Right forelimb (tissue), 1 donor: ENCODE measurements around the gene GOLGA5.
"Not testable (repeated sequence)": the region's sequence is repeated elsewhere in the genome, so short reads cannot be mapped to it uniquely, and the experiment has no call there.

Source experiments
- DNase-seq: peaks from one replicate; pipeline ENCODE4 v3.0.0-alpha.2; 2018

Gene GOLGA5, protein sequence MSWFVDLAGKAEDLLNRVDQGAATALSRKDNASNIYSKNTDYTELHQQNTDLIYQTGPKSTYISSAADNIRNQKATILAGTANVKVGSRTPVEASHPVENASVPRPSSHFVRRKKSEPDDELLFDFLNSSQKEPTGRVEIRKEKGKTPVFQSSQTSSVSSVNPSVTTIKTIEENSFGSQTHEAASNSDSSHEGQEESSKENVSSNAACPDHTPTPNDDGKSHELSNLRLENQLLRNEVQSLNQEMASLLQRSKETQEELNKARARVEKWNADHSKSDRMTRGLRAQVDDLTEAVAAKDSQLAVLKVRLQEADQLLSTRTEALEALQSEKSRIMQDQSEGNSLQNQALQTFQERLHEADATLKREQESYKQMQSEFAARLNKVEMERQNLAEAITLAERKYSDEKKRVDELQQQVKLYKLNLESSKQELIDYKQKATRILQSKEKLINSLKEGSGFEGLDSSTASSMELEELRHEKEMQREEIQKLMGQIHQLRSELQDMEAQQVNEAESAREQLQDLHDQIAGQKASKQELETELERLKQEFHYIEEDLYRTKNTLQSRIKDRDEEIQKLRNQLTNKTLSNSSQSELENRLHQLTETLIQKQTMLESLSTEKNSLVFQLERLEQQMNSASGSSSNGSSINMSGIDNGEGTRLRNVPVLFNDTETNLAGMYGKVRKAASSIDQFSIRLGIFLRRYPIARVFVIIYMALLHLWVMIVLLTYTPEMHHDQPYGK

DNA sequence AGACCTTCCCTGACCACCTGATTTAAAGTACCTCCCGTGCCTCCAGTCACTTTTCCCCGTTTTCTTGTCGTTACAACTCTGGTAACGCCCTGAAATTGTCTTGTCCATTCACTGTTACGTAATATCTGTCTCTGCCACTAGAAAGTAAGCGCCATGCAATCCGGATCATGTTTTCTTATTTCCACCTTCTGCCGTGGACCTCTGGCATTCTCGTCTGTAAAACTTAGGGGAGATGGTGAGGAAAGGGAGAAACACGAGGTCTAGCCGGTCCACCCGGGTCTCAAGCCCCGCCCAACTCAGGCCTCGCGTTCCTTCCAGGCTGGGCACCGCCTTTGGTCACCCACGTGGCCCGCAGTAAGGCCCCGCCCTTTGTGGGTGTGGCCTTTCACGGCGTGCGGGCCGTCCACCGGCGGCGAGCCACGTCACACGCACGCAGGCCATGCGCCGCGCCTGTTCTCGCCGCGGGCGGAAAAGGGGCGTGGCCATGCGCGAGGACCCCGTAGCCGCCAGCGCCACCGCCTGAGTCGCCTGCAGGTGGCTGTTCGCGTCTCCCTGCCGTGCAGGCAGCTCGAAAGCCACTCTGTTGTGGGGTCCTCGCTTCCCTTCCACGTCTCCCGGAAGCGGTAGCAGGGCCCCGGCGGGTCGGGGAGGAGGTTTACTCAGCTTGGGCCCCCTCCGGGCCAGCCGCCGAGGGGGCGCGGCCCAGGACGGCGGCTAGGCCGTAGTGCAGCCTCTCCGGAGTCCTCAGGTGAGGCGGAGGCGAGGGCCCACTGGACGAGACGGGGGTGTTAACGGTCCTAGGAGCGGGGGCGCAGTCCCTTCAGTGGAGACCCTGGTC, at the start of gene GOLGA5:
GOLGA5 (plus strand) TSS at position 597 of the 838 bp plus-strand sequence. CDS start 3,133 bp downstream, outside the sequence.
- peak; percentile 100 for DNase-seq

DNA sequence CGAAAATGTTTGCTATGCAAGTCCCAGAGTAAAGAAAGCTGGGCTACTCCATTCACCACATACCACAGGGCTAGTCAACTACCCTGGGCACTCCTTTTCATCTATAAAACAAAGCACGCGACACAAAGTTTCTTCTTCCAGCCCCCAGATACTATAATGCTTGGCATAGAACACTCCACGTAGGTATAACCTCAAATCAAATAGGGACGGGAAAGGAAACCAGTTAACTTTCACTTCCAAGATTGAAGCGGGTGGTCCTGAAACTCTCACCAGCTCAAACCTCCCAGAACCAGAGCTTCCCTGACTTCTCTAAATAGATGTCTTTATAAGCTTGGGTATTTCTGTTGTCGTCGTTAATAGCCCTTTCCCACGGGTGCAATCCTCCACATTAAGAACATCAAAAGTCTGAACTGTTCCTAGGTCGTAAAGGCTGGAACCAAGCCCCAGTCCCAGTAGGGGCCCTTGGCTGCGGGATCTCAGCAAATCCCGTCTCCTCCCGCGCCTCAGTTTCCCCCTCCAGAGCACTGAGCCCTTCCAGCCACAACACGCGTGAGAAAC, 46.3 kb upstream of the GOLGA5 start:
- DNase-seq = no peak

DNA sequence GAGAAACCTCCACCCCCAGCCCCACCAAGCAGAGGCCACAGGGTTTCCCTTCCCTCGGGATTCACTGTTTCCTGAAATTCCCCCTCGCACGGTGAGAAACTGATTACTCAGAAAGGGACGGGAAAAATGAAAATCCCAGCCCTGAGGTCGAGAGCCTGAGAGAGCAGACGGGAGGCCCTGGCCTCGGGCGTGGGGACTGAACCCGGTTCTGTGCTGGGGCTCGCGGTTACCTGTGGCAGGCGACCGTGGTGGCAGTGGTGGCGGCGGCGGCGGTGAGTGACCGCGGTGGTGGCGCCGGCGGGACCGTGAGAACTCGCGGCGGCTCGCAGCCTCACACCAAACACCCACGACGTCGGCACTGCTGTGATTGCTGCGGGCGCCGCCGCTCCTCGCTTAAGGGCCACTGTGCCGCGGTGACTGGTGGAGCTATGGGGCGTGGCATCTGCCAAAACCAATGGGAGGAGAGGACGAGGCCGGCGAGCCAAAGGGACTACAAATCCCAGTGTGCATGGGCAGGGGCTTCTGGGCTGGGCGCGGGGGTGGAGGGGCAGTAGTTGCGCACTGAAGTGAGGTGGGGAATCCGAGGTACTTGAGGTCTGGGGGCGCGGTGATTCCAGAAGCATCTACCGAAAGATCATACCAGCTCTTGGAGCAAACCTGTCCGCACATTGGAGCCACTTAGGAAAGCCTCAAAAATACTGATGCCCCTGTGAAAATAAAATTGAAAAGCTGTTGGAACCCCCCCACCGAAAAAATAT, 45.7 kb upstream of the GOLGA5 start, which contains the start of gene LGMN:
LGMN (minus strand) TSS at position 369 of the 758 bp plus-strand sequence. CDS start 15,841 bp downstream, outside the sequence.
- peak; percentile 92 for DNase-seq

DNA sequence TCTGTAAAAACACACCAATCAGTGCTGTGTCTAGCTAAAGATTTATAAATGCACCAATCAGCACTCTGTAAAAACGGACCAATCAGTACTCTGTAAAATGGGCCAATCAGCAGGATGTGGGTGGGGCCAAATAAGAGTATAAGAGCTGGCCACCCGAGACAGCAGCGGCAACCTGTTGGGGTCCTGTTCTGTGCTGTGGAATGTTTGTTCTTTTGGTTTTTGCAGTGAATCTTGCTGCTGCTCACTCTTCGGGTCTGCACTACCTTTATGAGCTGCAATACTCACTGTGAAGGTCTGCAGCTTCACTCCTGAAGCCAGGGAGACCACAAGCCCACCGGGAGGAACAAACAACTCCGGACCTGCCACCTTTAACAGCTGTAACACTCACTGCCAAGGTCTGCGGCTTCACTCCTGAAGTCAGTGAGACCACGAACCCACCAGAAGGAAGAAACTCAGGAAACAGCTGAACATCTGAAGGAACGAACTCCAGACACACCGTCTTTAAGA, 43.8 kb upstream of the GOLGA5 start:
- DNase-seq = not testable (repeated sequence)

DNA sequence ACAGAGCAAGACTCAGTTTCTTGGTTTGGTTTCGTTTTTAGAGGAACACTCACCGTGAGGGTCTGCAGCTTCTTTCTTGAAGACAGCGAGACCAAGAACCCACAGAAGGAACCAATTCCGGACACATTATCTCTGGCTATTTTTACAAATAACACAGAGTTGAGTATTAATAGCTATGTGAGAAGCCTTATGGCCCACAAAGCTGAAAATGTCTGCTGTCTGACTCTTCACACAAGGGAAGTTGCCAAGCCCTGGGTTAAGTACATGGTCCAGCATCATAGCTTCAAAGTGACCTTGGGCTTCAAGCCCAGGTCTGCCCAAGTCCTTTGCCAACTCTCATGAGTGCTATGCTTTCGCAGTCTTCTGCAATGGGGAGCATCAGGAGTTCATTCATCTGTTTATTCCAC, 43.1 kb upstream of the GOLGA5 start:
- no peak for DNase-seq

DNA sequence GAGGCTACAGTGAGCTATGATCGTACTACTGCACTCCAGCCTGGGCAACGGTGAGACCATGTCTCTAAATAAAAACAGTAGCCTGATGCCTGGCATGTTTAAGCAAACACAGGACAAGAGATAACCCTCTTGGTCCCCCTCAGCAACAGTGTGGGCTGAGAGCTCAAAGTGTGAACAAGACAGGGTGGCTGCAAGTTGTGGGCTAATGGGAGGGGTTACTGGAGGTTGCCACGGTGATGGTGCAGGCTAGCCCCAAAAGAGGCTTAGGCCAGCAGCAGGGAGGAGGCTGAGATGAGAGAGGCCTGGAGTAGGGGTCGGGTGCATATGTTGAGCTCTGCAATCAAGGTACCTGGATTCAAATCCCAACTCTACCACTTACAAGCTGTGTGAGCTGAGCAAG, 42.3 kb upstream of the GOLGA5 start:
- no peak for DNase-seq

DNA sequence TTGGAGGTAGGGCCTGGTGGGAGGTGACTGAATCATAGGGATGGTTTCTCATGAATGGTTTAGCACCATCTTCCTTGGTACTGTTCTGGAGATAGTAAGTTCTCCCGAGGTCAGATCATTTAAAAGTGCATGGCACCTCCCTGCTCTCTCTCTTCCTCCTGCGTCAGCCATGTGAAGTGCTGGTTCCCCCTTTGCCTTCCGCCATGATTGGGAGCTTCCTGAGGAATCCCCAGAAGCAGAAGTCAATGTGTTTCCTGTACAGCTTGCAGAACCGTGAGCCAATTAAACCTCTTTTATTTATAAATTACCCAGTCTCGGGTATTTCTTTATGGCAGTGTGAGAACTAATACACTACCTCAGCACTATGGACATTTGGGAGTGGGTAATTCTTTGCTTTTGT, 40.9 kb upstream of the GOLGA5 start:
- no peak for DNase-seq

DNA sequence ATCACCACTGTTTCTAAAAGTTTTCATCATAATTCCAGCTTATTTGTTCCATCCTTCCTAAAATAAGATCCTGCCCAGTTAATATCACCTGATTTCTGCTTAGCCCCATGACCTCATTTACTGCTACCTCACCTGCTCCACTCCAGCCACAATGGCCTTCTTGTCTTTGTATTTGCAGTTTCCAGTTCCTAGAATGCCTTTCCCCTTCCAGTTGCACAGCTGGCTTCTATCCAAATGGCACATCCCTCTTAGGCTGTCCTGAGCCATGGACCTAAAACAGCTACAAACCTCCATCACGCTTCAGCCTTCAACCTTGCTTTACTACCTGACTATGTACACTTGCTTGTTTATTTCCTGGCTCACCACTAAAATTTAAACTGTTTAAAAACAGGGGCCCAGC, 39.1 kb upstream of the GOLGA5 start:
- no peak for DNase-seq

DNA sequence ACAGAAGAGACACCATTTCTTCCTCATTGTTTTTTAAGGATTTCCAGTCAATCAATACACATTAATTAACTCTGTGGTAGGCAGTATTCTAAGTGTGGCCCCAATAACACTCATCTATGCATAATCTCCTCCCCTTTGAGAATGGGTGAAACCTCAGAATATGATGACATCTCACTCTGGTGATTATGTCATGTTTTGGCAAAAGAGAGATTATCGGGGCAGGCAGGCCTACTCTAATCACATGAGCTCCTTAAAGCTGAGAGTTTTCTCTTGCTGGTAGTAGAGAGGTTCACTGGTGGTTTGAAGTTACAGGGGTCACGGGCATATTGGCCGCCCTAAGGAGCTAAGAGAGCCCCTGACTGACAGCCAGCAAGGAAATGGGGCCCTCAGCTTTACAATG, 38.6 kb upstream of the GOLGA5 start:
- DNase-seq = no peak

DNA sequence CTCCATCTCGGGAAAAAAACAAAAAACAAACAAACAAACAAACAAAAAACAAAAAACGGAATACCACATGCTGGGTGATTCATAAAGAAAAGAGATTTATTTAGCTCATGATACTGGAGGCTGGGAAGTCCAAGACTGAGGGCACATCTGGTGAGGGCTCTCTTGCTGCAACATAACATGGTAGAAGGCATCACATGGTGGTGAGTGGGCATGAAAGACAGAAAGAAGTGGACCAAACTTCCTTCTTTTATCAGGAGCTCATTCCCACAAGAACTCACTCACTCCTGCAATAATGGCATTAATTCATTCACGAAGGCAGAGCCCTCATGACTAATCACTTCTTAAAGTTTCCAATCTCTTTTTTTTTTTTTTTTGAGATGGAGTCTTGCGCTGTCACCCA, 37.7 kb upstream of the GOLGA5 start:
- no peak for DNase-seq

DNA sequence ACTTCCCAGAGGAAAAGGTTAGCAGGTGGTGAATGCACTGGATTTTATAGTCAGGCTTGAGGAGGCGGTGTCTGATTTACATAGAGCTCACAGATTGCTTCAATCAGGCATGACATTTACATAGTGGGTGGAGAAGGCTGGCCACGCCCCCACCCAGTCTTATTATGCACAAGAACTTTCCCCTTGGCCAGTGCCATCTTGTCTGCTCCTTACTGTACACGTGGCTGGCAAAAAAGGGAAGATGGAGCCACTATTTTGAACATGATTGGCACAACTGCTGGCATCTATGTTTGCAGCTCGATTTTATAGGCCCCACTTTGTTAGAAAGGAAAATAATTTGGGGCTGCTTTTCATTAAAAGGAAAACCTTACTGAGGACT, 34.8 kb upstream of the GOLGA5 start:
- no peak for DNase-seq

DNA sequence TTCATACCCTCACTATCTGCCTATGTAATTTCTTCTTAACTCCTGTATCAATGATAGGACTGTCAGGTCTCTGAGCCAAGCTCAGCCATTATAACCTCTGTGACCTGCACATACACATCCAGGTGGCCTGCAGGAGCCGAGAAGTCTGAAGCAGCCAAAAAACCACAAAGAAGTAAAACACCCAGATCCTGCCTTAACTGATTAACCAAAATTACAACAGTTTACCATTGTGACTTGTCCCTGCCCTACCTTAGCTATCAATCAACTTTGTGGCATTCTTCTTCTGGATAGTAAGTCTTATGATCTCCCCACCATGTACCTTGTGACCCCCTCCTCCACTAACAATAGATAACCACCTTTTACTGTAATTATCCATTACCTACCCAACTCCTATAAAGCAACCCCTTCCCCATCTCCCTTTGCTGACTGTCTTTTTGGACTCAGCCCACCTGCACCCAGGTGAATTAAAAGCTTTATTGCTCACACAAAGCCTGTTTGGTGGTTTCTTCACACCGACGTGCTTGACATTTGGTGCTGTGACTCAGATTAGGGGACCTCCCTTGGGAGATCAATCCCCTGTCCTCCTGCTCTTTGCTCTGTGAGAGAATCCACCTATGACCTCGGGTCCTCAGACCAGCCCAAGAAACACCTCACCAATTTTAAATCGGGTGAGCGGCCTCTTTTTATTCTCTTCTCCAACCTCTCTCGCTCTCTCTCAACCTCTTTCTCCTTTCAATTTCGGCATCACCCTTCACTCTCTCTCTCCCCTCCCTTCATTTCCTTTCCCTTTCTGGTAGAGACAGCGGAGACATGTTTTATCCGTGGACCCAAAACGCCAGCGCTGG, 34.2 kb upstream of the GOLGA5 start:
- DNase-seq = no peak

DNA sequence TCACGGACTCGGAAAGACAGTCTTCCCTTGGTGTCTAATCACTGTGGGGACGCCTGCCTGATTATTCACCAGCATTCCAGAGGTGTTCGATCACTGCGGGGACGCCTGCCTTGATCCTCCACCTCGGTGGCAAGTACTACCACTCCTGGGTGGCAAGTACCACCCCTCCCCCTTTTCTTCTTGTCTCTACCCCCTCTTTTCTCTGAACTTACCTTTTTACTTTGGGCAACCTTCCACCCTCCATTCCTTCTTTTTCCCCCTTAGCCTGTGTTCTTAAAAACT, 33.6 kb upstream of the GOLGA5 start:
- DNase-seq = no peak

DNA sequence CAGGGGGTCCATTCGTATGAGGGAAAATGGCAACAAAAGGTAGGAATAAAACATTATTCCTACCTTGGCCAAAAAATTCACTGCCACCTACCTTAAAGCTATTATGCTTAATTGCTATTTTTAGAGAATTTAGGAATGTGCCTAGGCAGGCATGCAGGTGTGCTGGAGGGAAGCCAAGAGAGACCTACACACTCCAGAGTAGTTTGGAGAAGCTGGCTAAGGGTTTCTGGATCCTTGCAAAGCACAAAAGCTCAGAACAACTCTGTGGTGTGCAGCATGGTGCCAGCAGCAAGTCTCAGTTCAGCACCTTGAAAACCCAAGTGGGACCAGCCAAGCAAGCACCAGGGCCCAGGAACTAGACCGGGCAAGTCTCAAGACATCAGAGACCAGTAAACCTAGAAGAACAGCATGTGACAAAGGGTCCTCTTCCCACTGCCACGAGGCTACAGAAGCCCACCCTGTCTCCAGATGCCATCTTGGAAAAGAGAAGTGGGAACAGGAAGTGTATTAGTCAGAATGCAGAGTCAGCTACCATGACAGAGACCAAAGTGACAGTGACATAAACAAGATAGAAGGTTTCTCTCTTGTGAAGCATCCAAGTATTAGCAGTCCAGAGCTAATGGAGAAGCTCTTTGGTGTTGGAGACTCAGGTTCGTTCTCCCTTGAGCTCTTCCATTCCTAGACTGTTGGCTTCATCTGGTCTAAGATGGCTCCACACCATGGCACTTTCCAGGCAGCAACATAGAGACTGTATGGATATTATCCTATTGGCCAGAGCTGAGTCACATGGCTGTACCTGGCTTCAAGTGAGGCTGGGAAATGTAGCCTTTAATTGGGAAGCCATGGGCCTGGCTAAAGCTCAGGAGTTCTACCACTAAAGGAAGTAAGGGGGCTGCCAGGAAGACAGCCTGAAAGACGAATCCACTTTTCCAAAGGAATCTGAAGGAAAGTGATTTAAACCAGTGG, 30.2 kb upstream of the GOLGA5 start:
- DNase-seq = not testable (repeated sequence)

DNA sequence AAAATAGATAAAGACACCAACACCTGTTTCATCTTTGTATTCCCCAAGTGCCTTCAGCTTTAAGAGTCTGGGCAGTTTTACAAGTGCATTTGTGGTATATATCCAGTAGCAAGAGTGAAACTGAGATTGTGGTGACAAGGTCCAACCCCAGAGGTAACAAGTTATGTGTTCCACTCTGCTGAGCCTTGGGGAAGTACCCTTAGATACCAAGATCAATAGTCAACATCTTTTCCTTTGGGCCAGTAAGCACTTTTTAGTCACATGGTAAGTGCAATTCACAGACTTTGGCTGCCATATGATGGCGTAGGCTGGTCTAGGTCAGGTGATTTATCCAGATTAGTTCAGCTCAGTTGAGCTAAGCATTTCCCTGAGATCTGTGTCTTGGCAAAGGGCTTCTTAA, 25.9 kb upstream of the GOLGA5 start:
- DNase-seq = not testable (repeated sequence)

DNA sequence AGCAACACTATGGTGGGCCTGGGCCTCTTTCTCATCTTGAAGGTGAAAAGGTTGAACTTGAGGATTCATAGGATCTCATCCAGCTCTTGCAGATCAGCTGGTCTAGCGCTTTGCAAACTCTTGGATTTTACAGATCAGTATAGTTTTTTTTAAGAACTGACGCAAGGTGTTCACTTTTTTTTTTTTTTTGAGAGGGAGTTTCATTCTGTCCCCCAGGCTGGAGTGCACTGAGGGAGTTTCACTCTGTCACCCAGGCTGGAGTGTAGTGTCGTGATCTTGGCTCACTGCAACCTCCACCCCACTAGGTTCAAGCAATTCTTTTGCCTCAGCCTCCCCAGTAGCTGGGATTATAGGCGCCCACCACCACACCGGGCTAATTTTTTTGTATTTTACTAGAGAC, 25.3 kb upstream of the GOLGA5 start:
- DNase-seq = no peak

DNA sequence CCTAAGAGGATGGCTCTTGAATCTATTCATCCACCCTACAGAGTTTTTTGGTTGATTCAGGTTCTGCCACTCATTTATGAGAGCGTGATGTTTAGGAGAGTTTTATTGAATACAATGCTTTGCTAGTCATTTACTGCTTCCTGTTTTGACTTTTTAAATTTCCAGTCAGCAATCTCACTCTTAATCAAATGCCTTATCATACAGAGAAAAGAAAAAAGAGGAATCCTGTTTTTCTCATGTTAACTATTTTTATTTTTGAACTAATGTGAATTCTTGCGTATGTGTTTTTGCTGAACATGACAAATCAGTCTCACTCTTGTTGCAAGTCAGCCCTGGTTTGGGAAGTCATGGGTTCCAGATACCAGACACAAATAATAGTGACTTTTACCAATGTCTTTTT, 23.6 kb upstream of the GOLGA5 start:
- DNase-seq = no peak

DNA sequence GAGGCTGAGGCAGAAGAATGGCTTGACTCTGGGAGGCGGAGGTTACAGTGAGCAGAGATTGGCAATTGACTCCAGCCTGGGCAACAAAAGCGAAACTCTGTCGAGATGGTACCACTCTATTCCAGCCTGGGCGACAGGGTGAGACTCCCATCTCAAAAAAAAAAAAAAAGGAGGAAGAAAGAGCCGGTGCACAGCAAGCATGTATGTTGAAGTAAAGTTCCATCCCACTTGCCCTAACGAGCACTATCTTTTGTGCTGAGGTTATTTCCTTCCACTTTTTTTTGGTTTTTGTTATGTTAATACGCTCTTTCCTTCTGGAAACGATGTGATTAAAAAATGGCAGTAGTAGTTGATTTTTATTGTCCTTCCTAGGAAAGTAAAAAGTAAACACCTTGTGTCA, 19.5 kb upstream of the GOLGA5 start:
- no peak for DNase-seq

DNA sequence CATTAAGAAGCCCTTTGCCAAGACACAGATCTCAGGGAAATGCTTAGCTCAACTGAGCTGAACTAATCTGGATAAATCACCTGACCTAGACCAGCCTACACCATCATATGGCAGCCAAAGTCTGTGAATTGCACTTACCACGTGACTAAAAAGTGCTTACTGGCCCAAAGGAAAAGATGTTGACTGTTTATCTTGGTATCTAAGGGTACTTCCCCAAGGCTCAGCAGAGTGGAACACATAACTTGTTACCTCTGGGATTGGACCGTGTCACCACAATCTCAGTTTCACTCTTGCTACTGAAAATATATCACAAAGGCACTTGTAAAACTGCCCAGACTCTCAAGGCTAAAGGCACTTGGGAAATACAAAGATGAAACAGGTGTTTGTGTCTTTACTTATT, 18.8 kb upstream of the GOLGA5 start:
- not testable (repeated sequence) for DNase-seq
